CD4-positive, alpha-beta T cell (primary cell): ENCODE measurements around the gene SPATA13. TPM values are rescaled to one million over a fixed set of nuclear protein-coding genes. Genes with fewer than 3 reads are reported as not detected.
"Not testable (repeated sequence)": the region's sequence is repeated elsewhere in the genome, so short reads cannot be mapped to it uniquely, and the experiment has no call there.

ENCODE experiments used
- ATAC-seq: fragments of 200-7000 bp; cut with Tn5 transposase; one replicate; pipeline ENCODE4 v1.10.0; 2022; ENCODE audit warnings: mild to moderate bottlenecking; ENCODE audit not compliant: poor library complexity
- CTCF ChIA-PET: fragments of 350-600 bp; sonication (Branson Sonifier 250); formaldehyde crosslinking; loops from one replicate; lab custom pipeline; 2021; ENCODE audit warnings: antibody characterized with exemption, inconsistent platforms; lab: Charles Lee
- POLR2A ChIA-PET: fragments of 350-600 bp; sonication (Branson Sonifier 250); formaldehyde crosslinking; loops from one replicate; lab custom pipeline; 2021; ENCODE audit warnings: antibody characterized with exemption, inconsistent platforms; lab: Charles Lee
- DNase-seq, 14 experiments: peaks; one replicate each; pipeline ENCODE4 v3.0.0-alpha.2; 2013 to 2020; ENCODE audit warnings: mixed read lengths in 2 of 14
- H3K27ac ChIP-seq, 2 donors: one replicate each; pipeline versions ENCODE4 v1.5.1 to v1.7.0; 2013; ENCODE audit warnings: low read length in 2 of 2, low read depth in 1 of 2, mild to moderate bottlenecking in 1 of 2
- H3K27me3 ChIP-seq, 2 experiments: 1 replicate in 1 of 2; 2 replicates in 1 of 2; pipeline versions ENCODE4 v1.6.1 to v1.7.0; 2013; ENCODE audit warnings: low read length in 2 of 2, control low read depth in 1 of 2, mild to moderate bottlenecking in 1 of 2, moderate library complexity in 1 of 2; ENCODE audit not compliant: insufficient read depth in 2 of 2, control insufficient read depth in 1 of 2
- H3K36me3 ChIP-seq: one replicate; pipeline ENCODE4 v1.6.1; 2013; ENCODE audit warnings: low read length, control low read depth; ENCODE audit not compliant: insufficient read depth
- H3K4me1 ChIP-seq: one replicate; pipeline ENCODE4 v1.6.1; 2013; ENCODE audit warnings: low read length, control low read depth; ENCODE audit not compliant: insufficient read depth
- H3K4me3 ChIP-seq: one replicate; pipeline ENCODE4 v1.5.1; 2013; ENCODE audit warnings: mild to moderate bottlenecking, low read length, moderate library complexity
- H3K9me3 ChIP-seq, 2 experiments: 1 replicate in 1 of 2; 2 replicates in 1 of 2; pipeline versions ENCODE4 v1.6.1 to v1.7.0; 2013; ENCODE audit warnings: low read length in 2 of 2, mild to moderate bottlenecking in 2 of 2, control low read depth in 1 of 2, moderate library complexity in 1 of 2; ENCODE audit not compliant: control insufficient read depth in 1 of 2, insufficient read depth in 1 of 2
- H3K27ac Mint-ChIP-seq: one replicate; pipeline ENCODE4 v1.8.0; 2020; ENCODE audit warnings: mixed read lengths
- H3K27me3 Mint-ChIP-seq: one replicate; pipeline ENCODE4 v1.8.0; 2021; ENCODE audit warnings: mixed read lengths
- H3K36me3 Mint-ChIP-seq: one replicate; pipeline ENCODE4 v1.8.0; 2021; ENCODE audit warnings: low read depth, mixed read lengths
- H3K4me1 Mint-ChIP-seq: one replicate; pipeline ENCODE4 v1.8.0; 2021; ENCODE audit warnings: low read depth, mixed read lengths
- H3K4me3 Mint-ChIP-seq: one replicate; pipeline ENCODE4 v1.8.0; 2020; ENCODE audit warnings: mild to moderate bottlenecking, mixed read lengths
- H3K9me3 Mint-ChIP-seq: one replicate; pipeline ENCODE4 v1.8.0; 2020; ENCODE audit warnings: mixed read lengths
- intact Hi-C, 2 experiments: fragments of 100-400 bp; cut with DNase I in 1 of 2; cut with micrococcal nuclease in 1 of 2; formaldehyde crosslinking; loops; one replicate each; pipeline versions ENCODE4 v1.15.1 to v1.9.0; 2023 to 2025; cut with DNase I, micrococcal nuclease
- total RNA-seq, 174 experiments: library from RNA in 2 of 174; stranded (reverse) in 2 of 174; gene quantifications; one replicate each; pipeline ENCODE4 v1.2.3 and lab custom pipeline; 2021 to 2026
- TF ChIP-seq, protein P1 (sequence below): fragments of 200-600 bp; IDR thresholded peaks from one replicate; pipeline ENCODE4 v1.8.0; 2022; ENCODE audit warnings: antibody characterized with exemption, mild to moderate bottlenecking

Gene SPATA13
- total RNA-seq, 2 experiments from 2014 or later, result 87.7 to 94.6 TPM

DNA sequence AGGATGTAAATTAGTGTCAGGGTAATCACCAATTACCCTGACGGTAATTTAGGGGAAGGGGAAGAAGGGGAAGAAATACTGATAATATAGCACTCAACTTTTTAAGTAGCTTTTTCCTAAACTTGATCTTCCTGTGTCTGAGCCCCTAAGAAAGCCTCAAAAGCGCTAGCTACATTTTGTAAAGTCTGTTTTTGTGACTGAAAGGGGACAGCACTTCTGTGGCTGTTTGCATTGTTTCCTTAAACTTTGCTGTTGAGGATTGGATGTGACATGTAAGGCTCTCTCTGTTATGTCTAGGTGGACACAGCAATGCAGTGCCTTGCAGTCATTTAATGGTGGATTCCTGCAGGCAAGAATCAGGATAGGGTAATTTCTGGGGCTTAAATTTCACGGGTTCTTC, 42.8 kb downstream of the SPATA13 start:
- no peaks in the 10 kb centered on the region for H3K36me3 ChIP-seq
- H3K4me1 Mint-ChIP-seq, result peaks cover 19% of the 10 kb centered on the region
- no peaks in the 10 kb centered on the region for H3K27me3 ChIP-seq
- no peak overlapping the region for H3K27ac ChIP-seq
- ChIA-PET POLR2A (interaction anchor here (0.6 to 1.7 kb wide), 3 partner anchors 42 to 1821 kb away, joined by 3 to 7 read pairs (median 6); partner anchors contain the start of gene SPATA13), CTCF (no interaction called here)
- no peaks in the 10 kb centered on the region for H3K36me3 Mint-ChIP-seq
- H3K4me3 ChIP-seq, result no peak overlapping the region
- DNase-seq (no peak), ATAC-seq (no peak)
- H3K9me3 Mint-ChIP-seq, result no peaks in the 10 kb centered on the region
- TF ChIP-seq, protein P1, sequence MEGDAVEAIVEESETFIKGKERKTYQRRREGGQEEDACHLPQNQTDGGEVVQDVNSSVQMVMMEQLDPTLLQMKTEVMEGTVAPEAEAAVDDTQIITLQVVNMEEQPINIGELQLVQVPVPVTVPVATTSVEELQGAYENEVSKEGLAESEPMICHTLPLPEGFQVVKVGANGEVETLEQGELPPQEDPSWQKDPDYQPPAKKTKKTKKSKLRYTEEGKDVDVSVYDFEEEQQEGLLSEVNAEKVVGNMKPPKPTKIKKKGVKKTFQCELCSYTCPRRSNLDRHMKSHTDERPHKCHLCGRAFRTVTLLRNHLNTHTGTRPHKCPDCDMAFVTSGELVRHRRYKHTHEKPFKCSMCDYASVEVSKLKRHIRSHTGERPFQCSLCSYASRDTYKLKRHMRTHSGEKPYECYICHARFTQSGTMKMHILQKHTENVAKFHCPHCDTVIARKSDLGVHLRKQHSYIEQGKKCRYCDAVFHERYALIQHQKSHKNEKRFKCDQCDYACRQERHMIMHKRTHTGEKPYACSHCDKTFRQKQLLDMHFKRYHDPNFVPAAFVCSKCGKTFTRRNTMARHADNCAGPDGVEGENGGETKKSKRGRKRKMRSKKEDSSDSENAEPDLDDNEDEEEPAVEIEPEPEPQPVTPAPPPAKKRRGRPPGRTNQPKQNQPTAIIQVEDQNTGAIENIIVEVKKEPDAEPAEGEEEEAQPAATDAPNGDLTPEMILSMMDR, result no peak
- intact Hi-C loops, result no loop called here
- H3K4me1 ChIP-seq, result no peaks in the 10 kb centered on the region
- H3K4me3 Mint-ChIP-seq, result no peak overlapping the region
- peak overlapping the region; percentile 7 for H3K27ac Mint-ChIP-seq
- no peaks in the 10 kb centered on the region for H3K9me3 ChIP-seq
- no peaks in the 10 kb centered on the region for H3K27me3 Mint-ChIP-seq

DNA sequence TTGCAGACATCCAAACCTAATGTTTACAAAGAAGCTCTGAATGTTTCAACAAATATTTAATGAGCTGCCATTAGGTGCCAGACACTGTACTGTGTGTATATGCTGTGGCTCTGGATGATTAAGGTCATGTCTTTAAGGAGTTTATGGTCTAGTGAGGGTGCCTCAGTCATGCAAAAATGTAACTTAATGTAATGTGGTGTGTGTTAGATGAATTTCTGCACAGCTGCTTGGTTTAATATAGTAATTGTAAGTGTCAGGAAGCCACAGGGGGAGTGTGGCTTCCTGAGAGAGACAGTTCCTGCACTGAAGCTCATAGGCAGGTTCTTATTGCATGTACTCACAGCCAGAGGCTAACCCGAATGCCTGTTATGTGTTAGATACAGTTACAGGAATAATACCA, 43.3 kb downstream of the SPATA13 start:
- ChIA-PET CTCF (no interaction called here), POLR2A (interaction anchor here (0.6 to 1.7 kb wide), 3 partner anchors 43 to 1821 kb away, joined by 3 to 7 read pairs (median 6); partner anchors contain the start of gene SPATA13)
- TF ChIP-seq, protein P1, result no peak
- Mint-ChIP-seq H3K9me3 (no peaks in the 10 kb centered on the region), H3K36me3 (no peaks in the 10 kb centered on the region), H3K27ac (peak overlapping the region; percentile 7), H3K4me1 (peaks cover 19% of the 10 kb centered on the region), H3K27me3 (no peaks in the 10 kb centered on the region), H3K4me3 (peak overlapping the region; percentile 18)
- DNase-seq (peak in 3 of 14 experiments; percentile 31 to 42 (median 32)), ATAC-seq (peak; percentile 64)
- intact Hi-C loops, result no loop called here
- Histone ChIP-seq H3K9me3 (no peaks in the 10 kb centered on the region), H3K4me1 (no peaks in the 10 kb centered on the region), H3K27me3 (no peaks in the 10 kb centered on the region), H3K27ac (no peak overlapping the region), H3K36me3 (no peaks in the 10 kb centered on the region), H3K4me3 (no peak overlapping the region)

DNA sequence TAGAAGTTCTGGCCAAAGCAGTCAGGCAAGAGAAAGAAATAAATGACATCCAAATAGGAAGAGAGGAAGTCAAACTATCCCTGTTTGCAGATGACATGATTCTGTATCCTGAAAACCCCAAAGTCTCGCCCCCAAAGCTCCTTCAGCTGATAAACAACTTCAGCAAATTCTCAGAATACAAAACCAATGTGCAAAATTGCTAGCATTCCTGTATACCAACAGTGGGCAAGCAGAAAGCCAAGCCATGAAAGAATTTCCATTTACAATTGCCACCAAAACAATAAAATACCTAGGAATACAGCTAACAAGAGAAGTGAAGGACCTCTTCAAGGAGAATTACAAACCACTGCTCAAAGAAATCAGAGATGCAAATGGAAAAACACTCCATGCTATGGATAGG, 44.6 kb downstream of the SPATA13 start:
- H3K9me3 ChIP-seq, H3K27ac Mint-ChIP-seq, H3K36me3 ChIP-seq, H3K27ac ChIP-seq, ATAC-seq, intact Hi-C loops, H3K27me3 Mint-ChIP-seq, H3K4me3 Mint-ChIP-seq, H3K4me3 ChIP-seq, POLR2A ChIA-PET, H3K36me3 Mint-ChIP-seq, H3K9me3 Mint-ChIP-seq, H3K27me3 ChIP-seq, CTCF ChIA-PET, DNase-seq, H3K4me1 ChIP-seq: not testable (repeated sequence)
- H3K4me1 Mint-ChIP-seq, result peaks cover 19% of the 10 kb centered on the region
